ENCODE measurements around the gene PSME1. TPM values are rescaled to one million over a fixed set of nuclear protein-coding genes. Genes with fewer than 3 reads are reported as not detected.

The PSME1 gene
- total RNA-seq, 2 donors from 2014 or later, result 342 to 378 TPM

DNA sequence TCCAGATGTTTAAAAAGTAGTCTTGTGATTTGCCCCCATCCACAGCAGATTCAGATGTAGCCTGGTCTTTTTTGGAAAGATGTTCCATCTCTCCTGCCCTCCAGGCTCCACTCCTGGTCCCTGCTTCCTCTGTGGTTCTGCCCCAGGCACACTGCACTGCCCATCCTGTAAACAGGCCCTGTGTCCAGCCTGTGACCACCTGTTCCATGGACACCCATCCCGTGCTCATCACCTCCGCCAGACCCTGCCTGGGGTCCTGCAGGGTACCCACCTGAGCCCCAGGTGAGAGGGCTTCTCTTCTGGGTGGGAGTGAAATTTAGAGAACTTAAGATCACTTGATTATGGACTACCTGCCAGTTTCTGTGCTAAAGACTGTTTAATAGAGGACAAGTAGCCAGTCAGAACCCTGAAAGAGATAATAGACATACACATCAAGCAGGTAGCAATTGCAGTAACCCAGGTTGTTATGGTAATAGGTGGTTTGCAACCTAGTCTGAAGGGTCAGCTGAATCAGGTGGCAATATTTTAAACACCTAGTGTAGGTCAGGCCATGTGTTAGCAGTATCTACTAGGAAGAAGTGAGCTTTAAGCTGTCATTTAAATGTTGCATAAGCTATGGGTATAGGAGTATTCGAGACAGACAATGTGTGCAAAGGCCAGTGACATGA is 13.4 kb downstream of the PSME1 start:
- peaks cover 35% of the 10 kb centered on the region for H3K4me1 Mint-ChIP-seq (ENCODE audit: low read depth)
- peak overlapping the region; percentile 75 to 99 for H3K4me3 Mint-ChIP-seq
- peak overlapping the region; percentile 84 for H3K27ac Mint-ChIP-seq
- H3K9me3 Mint-ChIP-seq, result no peaks in the 10 kb centered on the region
- ATAC-seq (replicated peaks in 1 of 2), result no peak
- H3K36me3 Mint-ChIP-seq (ENCODE audit: insufficient read depth in 2 of 2), result peaks cover 17 to 26% of the 10 kb centered on the region in 2 donors
- no peaks in the 10 kb centered on the region for H3K27me3 Mint-ChIP-seq (ENCODE audit: low read depth)
- no peak for DNase-seq

DNA sequence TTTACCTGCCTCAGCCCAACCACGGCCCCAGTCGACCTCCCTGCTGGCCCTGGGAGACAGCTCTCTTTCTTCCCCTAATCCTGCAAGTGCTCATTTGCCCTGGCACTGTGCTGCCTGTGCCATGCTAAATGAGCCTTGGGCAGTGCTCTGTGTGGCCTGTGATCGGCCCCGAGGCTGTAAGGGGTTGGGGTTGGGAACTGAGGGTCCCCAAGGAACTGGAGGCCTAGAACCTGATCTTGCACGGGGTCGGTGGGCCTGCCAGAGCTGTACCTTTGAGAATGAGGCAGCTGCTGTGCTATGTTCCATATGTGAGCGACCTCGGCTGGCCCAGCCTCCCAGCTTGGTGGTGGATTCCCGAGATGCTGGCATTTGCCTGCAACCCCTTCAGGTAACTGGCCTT is 14.1 kb downstream of the PSME1 start:
- Mint-ChIP-seq H3K9me3 (no peaks in the 10 kb centered on the region), H3K4me1 (ENCODE audit: low read depth) (peaks cover 29% of the 10 kb centered on the region)
- no peak for ATAC-seq (replicated peaks in 1 of 2)

GRCh38 chr14:24150567-24150966 is 14.6 kb downstream of the PSME1 start:
- peak overlapping the region; percentile 40 for H3K27ac Mint-ChIP-seq
- H3K4me1 Mint-ChIP-seq (ENCODE audit: low read depth), result peaks cover 26% of the 10 kb centered on the region
- H3K27me3 Mint-ChIP-seq (ENCODE audit: low read depth), result no peaks in the 10 kb centered on the region
- peaks cover 20 to 27% of the 10 kb centered on the region in 2 donors for H3K36me3 Mint-ChIP-seq (ENCODE audit: insufficient read depth in 2 of 2)
- ATAC-seq (replicated peaks in 1 of 2) (no peak), DNase-seq (no peak)
- no peaks in the 10 kb centered on the region for H3K9me3 Mint-ChIP-seq
- H3K4me3 Mint-ChIP-seq, result no peak overlapping the region

More for the DNA sequence above, 14.1 kb downstream of the PSME1 start:
- peaks cover 20 to 23% of the 10 kb centered on the region in 2 donors for H3K36me3 Mint-ChIP-seq (ENCODE audit: insufficient read depth in 2 of 2)
- H3K27me3 Mint-ChIP-seq (ENCODE audit: low read depth), result no peaks in the 10 kb centered on the region
- no peak overlapping the region for H3K4me3 Mint-ChIP-seq
- DNase-seq, result no peak
- H3K27ac Mint-ChIP-seq, result no peak overlapping the region

GRCh38 chr14:24150993-24151392 is 15.0 kb downstream of the PSME1 start:
- Mint-ChIP-seq H3K27ac (peak overlapping the region; percentile 40), H3K9me3 (no peaks in the 10 kb centered on the region), H3K27me3 (ENCODE audit: low read depth) (no peaks in the 10 kb centered on the region), H3K4me1 (ENCODE audit: low read depth) (peaks cover 23% of the 10 kb centered on the region), H3K36me3 (ENCODE audit: insufficient read depth in 2 of 2) (peaks cover 20 to 29% of the 10 kb centered on the region in 2 donors), H3K4me3 (no peak overlapping the region)
- DNase-seq (no peak), ATAC-seq (replicated peaks in 1 of 2) (no peak)

DNA sequence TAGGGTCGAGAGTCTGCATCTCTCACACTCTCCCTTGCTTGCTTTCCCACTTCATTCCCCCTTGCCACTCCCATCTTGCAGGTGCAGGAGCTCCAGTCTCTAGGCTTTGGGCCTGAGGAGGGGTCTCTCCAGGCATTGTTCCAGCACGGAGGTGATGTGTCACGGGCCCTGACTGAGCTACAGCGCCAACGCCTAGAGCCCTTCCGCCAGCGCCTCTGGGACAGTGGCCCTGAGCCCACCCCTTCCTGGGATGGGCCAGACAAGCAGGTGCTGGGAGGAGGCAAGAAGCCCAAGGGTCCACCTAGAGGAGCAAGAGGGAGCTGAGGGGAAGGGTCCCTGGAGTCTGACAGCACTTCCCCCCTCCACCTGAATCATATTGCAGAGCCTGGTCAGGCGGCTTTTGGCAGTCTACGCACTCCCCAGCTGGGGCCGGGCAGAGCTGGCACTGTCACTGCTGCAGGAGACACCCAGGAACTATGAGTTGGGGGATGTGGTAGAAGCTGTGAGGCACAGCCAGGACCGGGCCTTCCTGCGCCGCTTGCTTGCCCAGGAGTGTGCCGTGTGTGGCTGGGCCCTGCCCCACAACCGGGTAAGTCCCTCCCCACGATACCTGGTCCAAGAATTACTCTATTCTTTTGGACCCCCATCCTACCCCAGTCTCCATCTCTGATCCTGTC is 15.5 kb downstream of the PSME1 start:
- no peak for DNase-seq
- Mint-ChIP-seq H3K27me3 (ENCODE audit: low read depth) (no peaks in the 10 kb centered on the region), H3K4me3 (no peak overlapping the region), H3K36me3 (ENCODE audit: insufficient read depth in 2 of 2) (peaks cover 20 to 27% of the 10 kb centered on the region in 2 donors), H3K4me1 (ENCODE audit: low read depth) (peaks cover 23% of the 10 kb centered on the region), H3K9me3 (no peaks in the 10 kb centered on the region), H3K27ac (peak overlapping the region; percentile 79)
- ATAC-seq (replicated peaks in 1 of 2), result no peak

DNA sequence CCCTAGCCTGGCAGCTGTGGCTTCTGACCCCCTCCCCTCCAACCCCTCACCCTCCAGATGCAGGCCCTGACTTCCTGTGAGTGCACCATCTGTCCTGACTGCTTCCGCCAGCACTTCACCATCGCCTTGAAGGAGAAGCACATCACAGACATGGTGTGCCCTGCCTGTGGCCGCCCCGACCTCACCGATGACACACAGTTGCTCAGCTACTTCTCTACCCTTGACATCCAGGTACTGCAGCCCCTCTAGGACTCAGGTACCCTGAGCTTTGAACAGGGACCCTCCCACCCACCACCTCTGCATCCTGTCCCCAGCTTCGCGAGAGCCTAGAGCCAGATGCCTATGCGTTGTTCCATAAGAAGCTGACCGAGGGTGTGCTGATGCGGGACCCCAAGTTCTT is 19.1 kb downstream of the PSME1 start:
- Mint-ChIP-seq H3K4me3 (no peak overlapping the region), H3K27me3 (ENCODE audit: low read depth) (no peaks in the 10 kb centered on the region), H3K27ac (no peak overlapping the region), H3K4me1 (ENCODE audit: low read depth) (peaks cover 9% of the 10 kb centered on the region), H3K9me3 (no peaks in the 10 kb centered on the region), H3K36me3 (ENCODE audit: insufficient read depth in 2 of 2) (peaks cover 17 to 19% of the 10 kb centered on the region in 2 donors)
- ATAC-seq (replicated peaks in 1 of 2) (no peak), DNase-seq (no peak)

GRCh38 chr14:24156840-24157239 is 20.8 kb downstream of the PSME1 start:
- H3K4me3 Mint-ChIP-seq, result no peak overlapping the region
- peaks cover 20% of the 10 kb centered on the region for H3K4me1 Mint-ChIP-seq (ENCODE audit: low read depth)
- peaks cover 14% of the 10 kb centered on the region in 2 donors for H3K36me3 Mint-ChIP-seq (ENCODE audit: insufficient read depth in 2 of 2)

DNA sequence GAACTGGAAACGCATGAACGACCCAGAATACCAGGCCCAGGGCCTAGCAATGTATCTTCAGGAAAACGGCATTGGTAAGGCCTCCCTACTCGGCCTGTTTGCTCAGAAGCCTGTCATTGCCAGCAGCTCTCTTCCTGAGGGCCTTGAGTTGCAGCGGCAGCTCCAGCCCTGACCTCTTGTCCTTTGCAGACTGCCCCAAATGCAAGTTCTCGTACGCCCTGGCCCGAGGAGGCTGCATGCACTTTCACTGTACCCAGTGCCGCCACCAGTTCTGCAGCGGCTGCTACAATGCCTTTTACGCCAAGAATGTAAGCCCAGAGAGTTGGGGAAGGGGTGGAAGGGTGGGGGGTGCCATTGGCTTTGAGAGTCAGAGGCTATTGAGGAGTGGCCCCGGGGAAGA is 21.3 kb downstream of the PSME1 start:
- Mint-ChIP-seq H3K4me3 (no peak overlapping the region), H3K9me3 (no peaks in the 10 kb centered on the region), H3K27ac (no peak overlapping the region), H3K4me1 (ENCODE audit: low read depth) (peaks cover 25% of the 10 kb centered on the region), H3K27me3 (ENCODE audit: low read depth) (no peaks in the 10 kb centered on the region), H3K36me3 (ENCODE audit: insufficient read depth in 2 of 2) (peaks cover 18% of the 10 kb centered on the region in 2 donors)
- ATAC-seq (replicated peaks in 1 of 2) (no peak), DNase-seq (no peak)

More at GRCh38 chr14:24156840-24157239, 20.8 kb downstream of the PSME1 start:
- ATAC-seq (replicated peaks in 1 of 2), result no peak
- no peaks in the 10 kb centered on the region for H3K27me3 Mint-ChIP-seq (ENCODE audit: low read depth)
- H3K9me3 Mint-ChIP-seq, result no peaks in the 10 kb centered on the region
- DNase-seq, result no peak
- H3K27ac Mint-ChIP-seq, result peak overlapping the region; percentile 7

DNA sequence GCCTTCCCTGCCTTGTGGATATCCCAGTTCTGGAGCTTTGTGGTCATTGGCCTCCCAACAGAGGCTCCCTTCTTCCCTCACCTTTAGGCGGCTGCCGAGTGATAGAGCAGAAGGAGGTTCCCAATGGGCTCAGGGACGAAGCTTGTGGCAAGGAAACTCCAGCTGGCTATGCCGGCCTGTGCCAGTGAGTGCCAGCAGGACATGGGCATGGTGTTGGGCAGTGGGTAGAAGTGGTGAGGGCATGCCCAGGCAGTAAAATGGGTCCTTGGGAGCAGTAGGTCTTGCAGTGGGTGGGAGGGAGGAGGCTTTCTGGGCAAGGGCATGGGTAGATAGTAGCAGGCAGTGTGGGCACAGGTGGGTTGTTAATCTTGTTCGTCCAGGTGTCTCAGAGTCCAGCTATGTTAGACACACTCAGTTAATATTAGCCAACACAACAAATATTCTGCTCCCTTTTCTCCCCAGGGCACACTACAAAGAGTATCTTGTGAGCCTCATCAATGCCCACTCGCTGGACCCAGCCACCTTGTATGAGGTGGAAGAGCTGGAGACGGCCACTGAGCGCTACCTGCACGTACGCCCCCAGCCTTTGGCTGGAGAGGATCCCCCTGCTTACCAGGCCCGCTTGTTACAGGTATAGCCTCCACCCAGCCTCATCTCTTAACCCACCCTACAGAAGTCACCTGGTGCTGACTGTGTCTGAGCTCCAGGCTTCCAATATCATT is 23.9 kb downstream of the PSME1 start:
- no peak for DNase-seq
- peaks cover 24 to 37% of the 10 kb centered on the region in 2 donors for H3K36me3 Mint-ChIP-seq (ENCODE audit: insufficient read depth in 2 of 2)
- peaks cover 48% of the 10 kb centered on the region for H3K4me1 Mint-ChIP-seq (ENCODE audit: low read depth)
- H3K9me3 Mint-ChIP-seq, result no peaks in the 10 kb centered on the region
- peak overlapping the region; percentile 97 for H3K27ac Mint-ChIP-seq
- no peak for ATAC-seq (replicated peaks in 1 of 2)
- no peaks in the 10 kb centered on the region for H3K27me3 Mint-ChIP-seq (ENCODE audit: low read depth)
- H3K4me3 Mint-ChIP-seq, result no peak overlapping the region

DNA sequence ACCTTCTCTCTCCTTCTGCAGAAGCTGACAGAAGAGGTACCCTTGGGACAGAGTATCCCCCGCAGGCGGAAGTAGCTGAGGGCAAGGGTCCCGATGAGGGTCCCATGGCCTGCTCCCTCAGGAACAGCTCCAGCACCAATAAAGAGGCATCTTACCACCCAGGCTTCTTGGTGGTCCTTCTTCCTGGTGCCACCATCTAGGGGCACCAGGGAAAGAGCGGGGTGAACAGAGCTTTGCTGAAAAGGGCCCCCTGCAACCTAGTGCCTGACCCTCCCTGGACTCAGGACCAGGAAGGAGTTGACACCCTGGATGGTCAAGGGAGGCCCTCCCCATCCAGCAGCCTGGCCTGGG is 24.5 kb downstream of the PSME1 start:
- ATAC-seq (replicated peaks in 1 of 2) (no peak), DNase-seq (no peak)
- Mint-ChIP-seq H3K4me1 (ENCODE audit: low read depth) (peaks cover 52% of the 10 kb centered on the region), H3K4me3 (peak overlapping the region in 1 of 2 donors; percentile 86), H3K27me3 (ENCODE audit: low read depth) (no peaks in the 10 kb centered on the region), H3K27ac (peak overlapping the region; percentile 97), H3K36me3 (ENCODE audit: insufficient read depth in 2 of 2) (peaks cover 23 to 41% of the 10 kb centered on the region in 2 donors), H3K9me3 (no peaks in the 10 kb centered on the region)

- peak; percentile 96 to 99 for DNase-seq
- H3K4me1 Mint-ChIP-seq (ENCODE audit: low read depth), result peaks cover 55% of the 10 kb centered on the region
- peaks cover 23 to 42% of the 10 kb centered on the region in 2 donors for H3K36me3 Mint-ChIP-seq (ENCODE audit: insufficient read depth in 2 of 2)
- peak within 1 kb of the TSS; percentile 83 to 86 for H3K4me3 Mint-ChIP-seq
- H3K9me3 Mint-ChIP-seq, result no peaks in the 10 kb centered on the region
- ATAC-seq (replicated peaks in 1 of 2), result peak; percentile 87 to 88
- H3K27ac Mint-ChIP-seq, result peak within 1 kb of the TSS; percentile 97
- H3K27me3 Mint-ChIP-seq (ENCODE audit: low read depth), result no peaks in the 10 kb centered on the region
These were observed 25.1 kb downstream of the PSME1 start, which contains the start of gene IRF9 for GRCh38 chr14:24160850-24161804. TSS of gene IRF9 (plus strand) at chr14:24161265. CDS start at chr14:24162145, 880 bp downstream.

GRCh38 chr14:24162093-24162492 is 26.1 kb downstream of the PSME1 start:
- Mint-ChIP-seq H3K27ac (peak overlapping the region; percentile 97), H3K4me1 (ENCODE audit: low read depth) (peaks cover 65% of the 10 kb centered on the region), H3K36me3 (ENCODE audit: insufficient read depth in 2 of 2) (peaks cover 23 to 49% of the 10 kb centered on the region in 2 donors), H3K27me3 (ENCODE audit: low read depth) (no peaks in the 10 kb centered on the region), H3K9me3 (no peaks in the 10 kb centered on the region), H3K4me3 (peak overlapping the region; percentile 83 to 86)
- DNase-seq (peak in 1 of 2 donors; percentile 33), ATAC-seq (replicated peaks in 1 of 2) (peak in 1 of 2 donors; percentile 14)
